ENCODE results near the gene PRR5L.

PRR5L gene

DNA sequence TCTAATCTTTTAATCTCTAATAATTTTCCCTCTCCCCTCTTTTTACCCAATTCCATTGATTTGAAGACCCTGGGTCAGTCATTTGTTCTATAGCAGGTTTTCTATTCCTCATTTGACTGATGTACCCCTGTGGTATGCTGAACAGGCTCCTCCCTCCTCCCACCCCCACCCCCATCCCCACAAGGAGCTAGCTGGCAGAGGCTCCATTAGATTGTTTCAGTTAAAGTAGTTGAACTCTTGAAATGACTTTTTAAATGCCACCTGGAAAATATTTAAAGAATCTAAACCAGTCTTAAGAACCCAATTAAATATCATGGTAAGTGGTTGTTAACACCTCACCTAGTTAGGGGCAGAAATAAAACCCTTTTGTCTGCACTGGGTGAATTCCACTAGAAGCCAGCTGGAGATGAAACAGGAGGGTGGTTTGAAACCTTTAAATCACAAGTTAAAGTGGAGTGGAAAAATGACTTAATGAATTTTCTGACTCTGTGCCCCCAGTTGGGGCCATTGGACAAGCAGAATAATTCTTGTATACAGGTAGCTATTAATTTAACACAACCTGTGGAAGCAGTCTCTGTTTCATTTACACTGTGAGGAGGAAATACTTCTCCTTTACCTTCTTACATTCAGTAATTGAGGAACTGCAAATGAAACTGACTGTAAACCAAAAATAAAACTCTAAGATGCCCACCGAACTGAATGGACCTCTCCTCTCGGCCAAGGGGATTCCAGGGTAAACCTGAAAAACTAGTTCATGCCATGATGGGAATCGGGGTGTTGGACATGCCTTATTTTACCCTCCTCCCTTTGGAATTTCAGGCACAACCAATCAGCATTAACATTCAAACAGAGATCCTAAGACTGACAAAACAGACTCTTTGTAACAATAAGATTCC, 30.7 kb downstream of the PRR5L start:
- TF ChIP-seq FOXP2 (optimal IDR thresholded peaks at IDR 0.05; ENCODE audit: borderline replicate concordance, extremely low read depth, extremely low read length, insufficient read depth) (no peak), TAF1 (IDR thresholded peaks at IDR 0.05; ENCODE audit: borderline replicate concordance, insufficient read depth, low read length) (no peak), SIN3A (IDR thresholded peaks at IDR 0.05; ENCODE audit: borderline replicate concordance, insufficient read depth, low read length) (no peak)

DNA sequence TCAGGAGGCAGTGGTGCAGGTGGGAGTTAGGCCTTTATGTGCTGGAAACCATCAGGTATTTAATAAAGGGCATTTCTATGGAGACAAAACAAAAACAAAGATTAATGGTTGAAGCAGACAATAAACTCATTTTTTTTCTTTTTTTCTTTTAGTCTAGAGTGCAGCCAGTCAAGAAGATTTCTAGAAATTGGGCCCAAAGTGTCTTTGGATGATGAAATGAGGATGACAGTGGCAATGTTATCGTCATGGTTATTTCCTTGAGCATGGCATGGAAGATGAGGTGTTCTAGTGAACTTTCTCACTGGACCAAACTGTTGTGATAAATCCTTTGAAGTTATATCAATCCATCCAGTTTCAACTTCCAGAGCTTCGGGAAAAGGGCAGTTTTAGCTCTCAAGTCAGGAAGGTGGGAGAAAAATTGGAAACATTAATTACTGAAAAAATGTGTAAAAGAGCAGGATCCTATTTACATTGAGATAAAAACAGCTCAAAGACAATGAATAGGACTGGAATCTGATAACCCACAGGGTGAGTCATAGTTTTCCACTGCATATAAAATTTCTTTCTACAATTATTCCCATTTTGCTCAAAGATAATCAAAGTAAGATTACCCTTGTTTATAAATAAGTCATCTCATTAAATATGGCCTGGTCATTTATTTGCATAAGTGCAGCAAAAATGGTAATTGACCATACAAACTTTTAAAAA, 33.0 kb downstream of the PRR5L start:
- TF ChIP-seq POLR2AphosphoS5 (IDR thresholded peaks at IDR 0.05; ENCODE audit: low read depth, low read length): no peak
- TF ChIP-seq, protein P1, sequence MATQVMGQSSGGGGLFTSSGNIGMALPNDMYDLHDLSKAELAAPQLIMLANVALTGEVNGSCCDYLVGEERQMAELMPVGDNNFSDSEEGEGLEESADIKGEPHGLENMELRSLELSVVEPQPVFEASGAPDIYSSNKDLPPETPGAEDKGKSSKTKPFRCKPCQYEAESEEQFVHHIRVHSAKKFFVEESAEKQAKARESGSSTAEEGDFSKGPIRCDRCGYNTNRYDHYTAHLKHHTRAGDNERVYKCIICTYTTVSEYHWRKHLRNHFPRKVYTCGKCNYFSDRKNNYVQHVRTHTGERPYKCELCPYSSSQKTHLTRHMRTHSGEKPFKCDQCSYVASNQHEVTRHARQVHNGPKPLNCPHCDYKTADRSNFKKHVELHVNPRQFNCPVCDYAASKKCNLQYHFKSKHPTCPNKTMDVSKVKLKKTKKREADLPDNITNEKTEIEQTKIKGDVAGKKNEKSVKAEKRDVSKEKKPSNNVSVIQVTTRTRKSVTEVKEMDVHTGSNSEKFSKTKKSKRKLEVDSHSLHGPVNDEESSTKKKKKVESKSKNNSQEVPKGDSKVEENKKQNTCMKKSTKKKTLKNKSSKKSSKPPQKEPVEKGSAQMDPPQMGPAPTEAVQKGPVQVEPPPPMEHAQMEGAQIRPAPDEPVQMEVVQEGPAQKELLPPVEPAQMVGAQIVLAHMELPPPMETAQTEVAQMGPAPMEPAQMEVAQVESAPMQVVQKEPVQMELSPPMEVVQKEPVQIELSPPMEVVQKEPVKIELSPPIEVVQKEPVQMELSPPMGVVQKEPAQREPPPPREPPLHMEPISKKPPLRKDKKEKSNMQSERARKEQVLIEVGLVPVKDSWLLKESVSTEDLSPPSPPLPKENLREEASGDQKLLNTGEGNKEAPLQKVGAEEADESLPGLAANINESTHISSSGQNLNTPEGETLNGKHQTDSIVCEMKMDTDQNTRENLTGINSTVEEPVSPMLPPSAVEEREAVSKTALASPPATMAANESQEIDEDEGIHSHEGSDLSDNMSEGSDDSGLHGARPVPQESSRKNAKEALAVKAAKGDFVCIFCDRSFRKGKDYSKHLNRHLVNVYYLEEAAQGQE (IDR thresholded peaks at IDR 0.05; ENCODE audit: insufficient read depth in 1 of 2, low read depth in 2 of 2, low read length in 2 of 2): no peak
- TF ChIP-seq TAF1 (IDR thresholded peaks at IDR 0.05; ENCODE audit: borderline replicate concordance, insufficient read depth, low read length): no peak
- TF ChIP-seq SIN3A (IDR thresholded peaks at IDR 0.05; ENCODE audit: borderline replicate concordance, insufficient read depth, low read length): no peak
- no peak for TF ChIP-seq FOXP2 (optimal IDR thresholded peaks at IDR 0.05; ENCODE audit: borderline replicate concordance, extremely low read depth, extremely low read length, insufficient read depth)

DNA sequence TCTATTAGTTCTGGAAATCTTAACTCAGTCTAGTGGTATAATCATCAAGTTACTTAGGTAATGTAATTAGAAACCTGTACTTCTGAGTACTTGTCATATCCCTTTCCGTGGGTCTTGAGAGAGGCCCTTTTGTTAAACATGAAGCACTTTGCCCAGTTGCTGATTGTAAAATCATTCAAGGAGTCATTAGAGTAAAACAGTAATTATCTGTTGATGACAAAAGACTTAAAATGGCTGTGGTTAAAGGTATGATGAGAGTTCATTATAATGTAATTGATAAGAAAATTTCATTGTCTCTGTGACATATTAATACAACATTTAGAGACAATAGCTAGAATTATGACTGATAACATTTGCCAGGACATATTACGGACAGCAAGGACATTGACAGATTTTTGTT, 34.3 kb downstream of the PRR5L start:
- no peak for TF ChIP-seq TAF1 (IDR thresholded peaks at IDR 0.05; ENCODE audit: borderline replicate concordance, insufficient read depth, low read length)
- TF ChIP-seq, protein P1 (IDR thresholded peaks at IDR 0.05; ENCODE audit: insufficient read depth in 1 of 2, low read depth in 2 of 2, low read length in 2 of 2): no peak
- no peak for TF ChIP-seq FOXP2 (optimal IDR thresholded peaks at IDR 0.05; ENCODE audit: borderline replicate concordance, extremely low read depth, extremely low read length, insufficient read depth)

DNA sequence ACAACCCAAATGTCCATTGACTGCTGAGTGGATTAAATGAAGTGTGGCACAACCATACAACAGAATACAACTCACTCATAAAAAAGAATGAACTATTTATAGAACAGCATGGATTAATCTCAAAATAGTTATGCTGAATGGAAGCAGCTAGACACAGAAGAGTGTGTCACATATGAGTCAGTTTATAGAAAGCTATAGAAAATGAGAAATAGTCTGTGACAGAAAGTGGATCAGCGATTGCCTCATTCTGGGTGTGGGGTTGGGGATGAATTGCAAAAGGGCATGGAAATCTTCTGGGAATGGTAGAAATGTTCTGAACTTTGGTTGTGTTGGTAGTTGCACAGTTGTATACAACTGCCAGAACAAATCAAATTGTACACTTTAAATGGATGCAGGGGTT, 37.4 kb downstream of the PRR5L start:
- TF ChIP-seq, protein P1 (IDR thresholded peaks at IDR 0.05; ENCODE audit: insufficient read depth in 1 of 2, low read depth in 2 of 2, low read length in 2 of 2): no peak
- TF ChIP-seq POLR2AphosphoS5 (IDR thresholded peaks at IDR 0.05; ENCODE audit: low read depth, low read length) (no peak), TAF1 (IDR thresholded peaks at IDR 0.05; ENCODE audit: borderline replicate concordance, insufficient read depth, low read length) (no peak), FOXP2 (optimal IDR thresholded peaks at IDR 0.05; ENCODE audit: borderline replicate concordance, extremely low read depth, extremely low read length, insufficient read depth) (no peak), SIN3A (IDR thresholded peaks at IDR 0.05; ENCODE audit: borderline replicate concordance, insufficient read depth, low read length) (no peak)

DNA sequence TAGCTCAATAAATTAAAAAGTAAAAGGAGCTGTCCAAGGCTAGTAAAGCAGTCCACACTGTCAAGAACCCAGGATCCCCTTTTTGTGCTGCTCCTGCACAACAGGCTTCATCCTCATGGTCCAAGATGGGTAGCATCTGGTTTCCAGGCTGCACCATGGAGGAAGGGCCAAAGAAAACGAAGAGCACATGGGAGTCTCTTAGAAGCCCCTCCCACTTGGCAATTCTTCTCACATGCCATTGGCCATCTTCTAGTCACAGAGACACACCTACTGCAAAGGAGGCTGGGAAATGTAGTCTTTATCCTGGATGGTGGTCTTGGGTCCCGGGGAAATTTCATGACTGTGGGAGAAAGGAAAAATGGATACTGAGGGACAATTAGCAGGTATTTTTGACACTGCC, 37.8 kb downstream of the PRR5L start:
- TF ChIP-seq TAF1 (IDR thresholded peaks at IDR 0.05; ENCODE audit: borderline replicate concordance, insufficient read depth, low read length) (no peak), POLR2AphosphoS5 (IDR thresholded peaks at IDR 0.05; ENCODE audit: low read depth, low read length) (no peak)
- TF ChIP-seq, protein P1 (IDR thresholded peaks at IDR 0.05; ENCODE audit: insufficient read depth in 1 of 2, low read depth in 2 of 2, low read length in 2 of 2): peak in 1 of 2 experiments; percentile 58; a peak in 2 of 4 replicates

Measured in PFSK-1 (cell line).